A549 (cell line): Measurements from ENCODE around the gene RBKS. TPM values are rescaled to one million over a fixed set of nuclear protein-coding genes. Genes with fewer than 3 reads are reported as not detected.
A peak's percentile ranks its signal among the peaks of the same experiment; 100 is the strongest.

Source experiments
- ATAC-seq, 2 experiments: fragments of 200-7000 bp in 1 of 2; fragments of >200 bp in 1 of 2; cut with Nextera tagmentation in 1 of 2; cut with Tn5 transposase in 1 of 2; 3 replicates each; pipeline versions ENCODE4 v1.8.0 to v1.9.1; 2018 to 2020; ENCODE audit warnings: mild to moderate bottlenecking in 1 of 2, moderate library complexity in 1 of 2
- CTCF ChIA-PET: fragments of 300-600 bp; sonication (Branson Sonifier 250); formaldehyde crosslinking; extraction: SDS; loops from one replicate; lab custom pipeline; 2021; ENCODE audit warnings: antibody characterized with exemption, inconsistent platforms; lab: Yijun Ruan, JAX
- POLR2A ChIA-PET: fragments of 350-600 bp; formaldehyde crosslinking; extraction: SDS; loops from one replicate; lab custom pipeline; 2021; ENCODE audit warnings: antibody characterized with exemption, inconsistent platforms; lab: Yijun Ruan, JAX
- DNase-seq, 2 experiments: peaks; one replicate each; pipeline versions ENCODE4 v3.0.0 to v3.0.0-alpha.2; 2011 to 2016; ENCODE audit warnings: low read depth in 1 of 2, low spot score in 1 of 2
- FAIRE-seq: peaks from 2 replicates; lab custom pipeline; 2011; peaks lifted over from hg19 to GRCh38; lab: Jason Lieb, UNC
- H3K27ac ChIP-seq, 2 experiments: fragments of >200 bp; sonication (Bioruptor Twin); formaldehyde crosslinking; 3 replicates each; pipeline ENCODE4 v1.5.1; 2016 to 2017
- H3K4me1 ChIP-seq: fragments of >200 bp; sonication (Bioruptor Twin); formaldehyde crosslinking; 3 replicates; pipeline ENCODE4 v1.6.1; 2016
- H3K4me2 ChIP-seq: fragments of >200 bp; sonication (Bioruptor Twin); formaldehyde crosslinking; 3 replicates; pipeline ENCODE4 v1.6.1; 2016
- H3K4me3 ChIP-seq: fragments of >200 bp; sonication (Bioruptor Twin); formaldehyde crosslinking; 3 replicates; pipeline ENCODE4 v1.5.1; 2016
- H3K9me3 ChIP-seq: fragments of >200 bp; sonication (Bioruptor Twin); formaldehyde crosslinking; 3 replicates; pipeline ENCODE4 v1.6.1; 2016
- CBX2 ChIP-seq: fragments of 200-600 bp; sonication (generic); IDR thresholded peaks from 2 replicates; pipeline ENCODE4 v1.6.1; 2016; ENCODE audit warnings: low read depth, mild to moderate bottlenecking, borderline replicate concordance
- EP300 ChIP-seq, 2 experiments: fragments of >200 bp; sonication (Bioruptor Twin); formaldehyde crosslinking; IDR thresholded peaks; 2 replicates in 1 of 2; 3 replicates in 1 of 2; pipeline ENCODE4 v1.6.1; 2016 to 2017
- FOSB ChIP-seq: fragments of 250-450 bp; sonication (Bioruptor Pico); IDR thresholded peaks from 2 replicates; pipeline ENCODE4 v1.5.0; 2020; ENCODE audit warnings: mild to moderate bottlenecking, moderate library complexity
- FOSL2 ChIP-seq, 2 experiments: fragments of 450-650 bp in 1 of 2; fragments of >200 bp in 1 of 2; sonication (Bioruptor Twin) in 1 of 2; formaldehyde crosslinking; IDR thresholded peaks; 2 replicates each; pipeline versions ENCODE4 v1.5.0 to v1.6.1; 2016 to 2020; ENCODE audit warnings: mild to moderate bottlenecking in 1 of 2, moderate library complexity in 1 of 2
- FOXS1 ChIP-seq: fragments of 250-450 bp; sonication (Bioruptor Pico); IDR thresholded peaks from 2 replicates; pipeline ENCODE4 v1.5.0; 2020; ENCODE audit warnings: mild to moderate bottlenecking, moderate library complexity
- HDAC2 ChIP-seq: fragments of 200-600 bp; sonication (generic); IDR thresholded peaks from 2 replicates; pipeline ENCODE4 v1.6.1; 2016
- HMGXB4 ChIP-seq: fragments of 250-450 bp; sonication (Bioruptor Pico); IDR thresholded peaks from 2 replicates; pipeline ENCODE4 v1.5.0; 2021; ENCODE audit warnings: mild to moderate bottlenecking, moderate library complexity, borderline replicate concordance
- HOXB13 ChIP-seq: fragments of 250-450 bp; sonication (Bioruptor Pico); IDR thresholded peaks from 2 replicates; pipeline ENCODE4 v1.5.0; 2020; ENCODE audit warnings: low read depth, mild to moderate bottlenecking, moderate library complexity
- HOXB5 ChIP-seq: fragments of 250-450 bp; sonication (Bioruptor Pico); IDR thresholded peaks from 2 replicates; pipeline ENCODE4 v1.5.0; 2020; ENCODE audit warnings: mild to moderate bottlenecking, moderate library complexity
- JUN ChIP-seq, 2 experiments: fragments of >200 bp; sonication (Bioruptor Twin); formaldehyde crosslinking; IDR thresholded peaks; 2 replicates in 1 of 2; 3 replicates in 1 of 2; pipeline ENCODE4 v1.6.1; 2016 to 2017
- JUNB ChIP-seq: fragments of >200 bp; sonication (Bioruptor Twin); formaldehyde crosslinking; IDR thresholded peaks from 2 replicates; pipeline ENCODE4 v1.6.1; 2016
- MAX ChIP-seq: IDR thresholded peaks from 2 replicates; pipeline ENCODE4 v1.6.1; 2012
- MAZ ChIP-seq: fragments of 150-350 bp; IDR thresholded peaks from 2 replicates; pipeline ENCODE4 v1.6.1; 2014; ENCODE audit warnings: antibody characterized with exemption, low read depth, low read length, borderline replicate concordance
- NFE2L2 ChIP-seq: fragments of 150-350 bp; conservative IDR thresholded peaks from 2 replicates; pipeline ENCODE4 v1.6.1; 2014; ENCODE audit warnings: low read length
- POLR2A ChIP-seq: IDR thresholded peaks from 2 replicates; pipeline ENCODE4 v1.6.1; 2012; ENCODE audit warnings: mild to moderate bottlenecking, low read length
- RARB ChIP-seq: fragments of 250-450 bp; sonication (Bioruptor Pico); IDR thresholded peaks from 2 replicates; pipeline ENCODE4 v1.8.0; 2021; ENCODE audit warnings: mild to moderate bottlenecking, moderate library complexity
- REST ChIP-seq: fragments of 200-600 bp; sonication (generic); IDR thresholded peaks from 2 replicates; pipeline ENCODE4 v1.6.1; 2016; ENCODE audit warnings: antibody characterized with exemption, mild to moderate bottlenecking, moderate library complexity
- SMC3 ChIP-seq: fragments of >200 bp; sonication (Bioruptor Twin); formaldehyde crosslinking; IDR thresholded peaks from 3 replicates; pipeline ENCODE4 v1.6.1; 2018; ENCODE audit warnings: inconsistent platforms
- SREBF2 ChIP-seq: fragments of 450-650 bp; IDR thresholded peaks from 2 replicates; pipeline ENCODE4 v1.6.1; 2014; ENCODE audit warnings: mild to moderate bottlenecking, moderate library complexity
- ZFP36 ChIP-seq: fragments of 450-650 bp; IDR thresholded peaks from 2 replicates; pipeline ENCODE4 v1.6.1; 2014; ENCODE audit warnings: borderline replicate concordance; ENCODE audit not compliant: partially characterized antibody
- ZNF302 ChIP-seq: fragments of 250-450 bp; sonication (Bioruptor Pico); IDR thresholded peaks from 2 replicates; pipeline ENCODE4 v1.9.0; 2021; ENCODE audit warnings: inconsistent platforms, mild to moderate bottlenecking, moderate library complexity
- WGBS: methylation state at CpG from one replicate; pipeline ENCODE4 v1.1.6; 2017; ENCODE audit errors: missing lambda C conversion rate; 5-methylcytosine and 5-hydroxymethylcytosine counted together
- polyA plus RNA-seq, 4 experiments: library from polyadenylated mRNA; depleted of rRNA in 3 of 4; stranded (reverse); fragments of >200 nt; fragmentation: RNase III in 1 of 4; extraction: RNeasy Plus Mini Kit Qiagen cat#74134 plus additional on column Dnase treatment in 1 of 4; gene quantifications; 2 replicates in 3 of 4; 3 replicates in 1 of 4; pipeline ENCODE4 v1.2.3, GENCODE V29; 2011 to 2017

The RBKS gene
- polyA plus RNA-seq, 2 of the 4 experiments (the other 2 are of a cell fraction), result 7.6 to 8.5 TPM

- peak overlapping the region; percentile 27; the same call in 2 of the 3 replicates for H3K4me2 ChIP-seq
- no peak for FAIRE-seq
- no peak for TF ChIP-seq NFE2L2
- TF ChIP-seq FOSL2 (IDR thresholded peaks at IDR 0.05), result no peak
- TF ChIP-seq FOSL2 (CRISPR knock-in tag; IDR thresholded peaks at IDR 0.05), result peak; percentile 51
- no peak for TF ChIP-seq JUNB
- TF ChIP-seq SMC3, result no peak
- no peak for TF ChIP-seq ZFP36
Measured at GRCh38 chr2:27907547-27907946, 17.4 kb upstream of the RBKS start.

GRCh38 chr2:27906074-27906473, 15.9 kb upstream of the RBKS start:
- TF ChIP-seq ZNF302, result no peak
- no peak for TF ChIP-seq HOXB5 (CRISPR knock-in tag)
- TF ChIP-seq EP300 (IDR thresholded peaks at IDR 0.05), result no peak
- TF ChIP-seq CBX2, result no peak
- TF ChIP-seq MAX, result no peak
- TF ChIP-seq, all 56 proteins: peak for 0
- no peak for ATAC-seq
- Histone ChIP-seq H3K4me3 (no peak overlapping the region), H3K4me1 (peaks cover 31% of the 10 kb centered on the region), H3K27ac (0 out of 6 replicates have a peak overlapping the region, but pooled peaks of 1 of the 2 experiments have one; percentile 10), H3K4me2 (no peak overlapping the region), H3K9me3 (no peaks in the 10 kb centered on the region)
- 82% methylated on average over 1 of the region's 1 CpG for WGBS
- POLR2A ChIA-PET, result no interaction called here
- FAIRE-seq, result no peak
- CTCF ChIA-PET, result no interaction called here
- no peak for DNase-seq

More at GRCh38 chr2:27907547-27907946, 17.4 kb upstream of the RBKS start:
- no peak overlapping the region for H3K4me3 ChIP-seq
- WGBS, result 44% methylated on average over 3 of the region's 3 CpGs
- ChIA-PET POLR2A (no interaction called here), CTCF (interaction anchor here (0.9 kb wide), 1 partner anchor 8 kb away, joined by 4 read pairs; no protein-coding TSS in a partner anchor)
- DNase-seq (no peak), ATAC-seq (no peak)
- no peak overlapping the region for H3K27ac ChIP-seq
- peaks cover 21% of the 10 kb centered on the region for H3K4me1 ChIP-seq
- H3K9me3 ChIP-seq, result no peaks in the 10 kb centered on the region

GRCh38 chr2:27904405-27904665, 14.1 kb upstream of the RBKS start:
- H3K4me3 ChIP-seq, result no peak overlapping the region
- ATAC-seq (no peak), DNase-seq (no peak), FAIRE-seq (no peak)
- no peak overlapping the region for H3K4me2 ChIP-seq
- CTCF ChIA-PET, result interaction anchor here (1.0 to 1.4 kb wide), 2 partner anchors 12 to 220 kb away, joined by 3 to 4 read pairs; no protein-coding TSS in a partner anchor
- POLR2A ChIA-PET, result no interaction called here
- WGBS, result 82% methylated on average over 1 of the region's 1 CpG
- H3K27ac ChIP-seq, result peak overlapping the region in 1 of 2 experiments; percentile 7; a peak in 3 of 6 replicates
- no peaks in the 10 kb centered on the region for H3K9me3 ChIP-seq
- peaks cover 33% of the 10 kb centered on the region for H3K4me1 ChIP-seq
- TF ChIP-seq FOSL2 (IDR thresholded peaks at IDR 0.05) (no peak), FOSL2 (CRISPR knock-in tag; IDR thresholded peaks at IDR 0.05) (no peak), FOSB (CRISPR knock-in tag) (no peak), SREBF2 (no peak), EP300 (IDR thresholded peaks at IDR 0.05) (no peak), JUNB (no peak), SMC3 (no peak), MAX (no peak), RARB (CRISPR knock-in tag) (no peak), HDAC2 (no peak), MAZ (no peak), POLR2A (no peak), HOXB13 (CRISPR knock-in tag) (no peak), HMGXB4 (CRISPR knock-in tag) (no peak), FOXS1 (CRISPR knock-in tag) (no peak), REST (no peak), JUN (IDR thresholded peaks at IDR 0.05) (no peak)
